GM19324 (cell line): ENCODE data around the gene RNASE8.
"Not testable (repeated sequence)": the region's sequence is repeated elsewhere in the genome, so short reads cannot be mapped to it uniquely, and the experiment has no call there.

ENCODE experiments used
- ATAC-seq: cut with Tn5 transposase; IDR thresholded peaks from one replicate; pipeline ENCODE4 v1.9.1; 2021; ENCODE audit warnings: mild to moderate bottlenecking, moderate library complexity; ENCODE audit not compliant: unreplicated experiment, low FRiP score

RNASE8 gene

DNA sequence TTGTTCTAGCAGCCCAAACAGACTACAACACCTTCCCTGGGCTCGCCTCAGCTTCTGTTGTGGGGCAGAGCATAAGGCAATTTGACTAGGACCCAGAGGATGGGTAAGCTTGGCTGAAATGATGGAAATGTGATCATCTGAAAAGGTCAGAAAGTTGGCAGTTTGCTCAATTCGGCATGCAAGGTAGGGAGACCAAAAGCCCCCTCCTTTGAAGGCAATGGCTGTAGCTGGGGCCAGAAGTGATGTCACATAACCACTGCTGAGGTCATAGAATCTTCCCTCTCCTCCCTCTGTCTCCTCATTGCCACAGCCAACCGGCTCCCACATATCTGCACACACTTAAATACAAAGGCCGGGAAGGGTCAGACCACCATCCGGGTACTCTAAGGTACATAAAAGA, 27.7 kb upstream of the RNASE8 start, which contains the start of gene TPPP2:
TSS of gene TPPP2 (plus strand) at position 301 of the 400 bp plus-strand sequence. CDS start 365 bp downstream, outside the sequence.
- no peak for ATAC-seq

DNA sequence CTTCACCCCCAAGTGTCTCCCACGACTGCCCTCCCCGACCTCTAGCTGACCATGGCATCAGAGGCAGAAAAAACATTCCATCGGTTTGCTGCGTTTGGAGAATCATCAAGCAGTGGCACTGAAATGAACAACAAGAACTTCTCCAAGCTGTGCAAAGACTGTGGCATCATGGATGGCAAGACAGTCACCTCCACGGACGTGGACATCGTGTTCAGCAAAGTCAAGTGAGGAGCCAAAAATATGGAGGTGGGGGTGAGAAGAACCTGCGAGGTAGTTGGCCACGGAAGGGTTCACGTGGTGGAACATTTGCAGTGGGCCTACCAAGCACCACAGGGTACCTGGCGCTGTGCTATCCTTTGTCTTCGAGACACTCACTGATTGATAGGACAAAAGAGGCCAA, 27.1 kb upstream of the RNASE8 start:
- ATAC-seq, result no peak

DNA sequence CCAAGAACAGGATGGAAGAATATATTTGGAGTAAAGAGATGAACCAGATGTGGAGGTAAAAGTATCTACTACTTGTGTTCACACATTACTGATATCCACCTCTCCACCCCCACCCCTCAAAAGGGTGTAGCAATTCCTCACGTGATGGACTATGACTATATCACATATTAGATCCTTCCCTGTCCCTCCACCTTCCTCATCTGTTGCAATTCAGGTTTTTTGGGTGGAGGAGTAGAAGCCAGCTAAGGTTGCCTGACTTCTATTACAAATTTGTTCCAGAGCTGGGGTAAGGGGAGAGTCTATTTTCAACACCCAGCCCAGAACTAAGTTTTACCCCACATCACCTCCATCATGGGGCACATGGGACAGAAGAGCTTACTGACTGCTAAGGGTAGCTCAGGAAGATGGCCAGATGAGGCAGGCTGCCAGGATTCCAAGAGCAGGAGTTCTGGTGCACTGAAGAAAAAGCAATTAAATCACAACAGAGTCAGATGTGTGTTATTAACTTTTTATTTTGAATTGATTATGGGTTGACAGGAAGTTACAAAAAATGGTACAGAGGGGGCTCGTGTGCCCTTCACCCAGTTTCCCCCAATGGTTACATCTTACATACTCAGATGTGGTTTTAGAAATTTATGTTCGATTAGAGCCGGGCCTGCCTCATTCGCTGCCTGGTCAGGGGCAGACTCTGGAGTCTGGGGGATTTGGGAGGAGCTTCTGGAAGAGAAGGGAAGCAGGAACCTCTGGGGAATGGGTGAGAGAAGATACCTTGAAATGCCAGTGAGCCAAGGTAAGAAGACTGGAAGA, 25.1 kb upstream of the RNASE8 start:
- ATAC-seq, result no peak

DNA sequence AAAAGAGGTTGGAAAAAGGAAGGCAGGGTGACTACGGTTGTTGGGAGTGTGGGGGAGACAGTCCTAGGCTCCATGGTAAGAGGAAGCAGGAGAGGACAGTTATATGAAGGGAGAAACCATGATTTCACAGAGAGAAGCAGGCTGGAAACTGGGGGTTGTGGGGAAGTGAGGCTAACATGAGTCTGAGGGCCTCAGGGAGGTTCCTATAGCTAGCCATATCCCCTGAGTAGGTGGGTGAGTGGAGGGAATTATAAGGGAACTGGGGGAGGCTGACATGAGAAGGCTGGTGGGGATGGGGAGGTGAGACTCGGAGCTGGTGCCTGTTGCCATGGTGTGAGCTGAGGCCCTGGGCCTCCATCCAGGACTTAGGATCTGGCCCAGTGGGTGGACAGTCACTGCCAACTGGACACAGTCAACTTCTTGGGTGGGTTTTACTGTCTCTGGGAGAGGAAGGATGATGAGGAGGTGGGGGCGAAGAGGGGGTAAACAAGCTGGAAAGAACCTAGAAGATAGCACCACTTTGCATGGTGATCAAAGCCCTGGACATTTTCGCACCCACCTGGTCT, 24.4 kb upstream of the RNASE8 start:
- no peak for ATAC-seq

DNA sequence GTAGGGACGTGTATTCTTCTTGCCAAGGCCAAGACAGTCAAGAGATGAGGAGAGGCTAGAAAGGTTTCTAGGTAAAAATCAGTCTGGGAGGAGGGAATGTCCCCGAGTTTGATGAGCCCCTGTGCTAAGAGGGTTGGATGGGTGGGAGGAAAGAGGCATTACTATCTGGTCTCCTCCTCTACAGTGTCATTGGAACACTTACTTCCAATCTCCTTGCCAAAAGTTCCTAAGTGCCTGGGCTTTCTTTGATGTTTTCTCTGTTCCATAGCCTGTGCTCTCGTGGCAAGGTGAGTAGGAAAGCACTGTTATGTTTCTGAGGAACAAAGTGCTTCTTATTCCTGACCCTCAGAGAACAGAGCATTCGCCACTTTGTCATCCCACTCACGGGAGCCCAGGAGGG, 22.9 kb upstream of the RNASE8 start, which contains the start of gene RNASE13:
TSS of gene RNASE13 (minus strand) at position 101 of the 400 bp plus-strand sequence. CDS start 519 bp downstream, outside the sequence.
- ATAC-seq, result no peak

DNA sequence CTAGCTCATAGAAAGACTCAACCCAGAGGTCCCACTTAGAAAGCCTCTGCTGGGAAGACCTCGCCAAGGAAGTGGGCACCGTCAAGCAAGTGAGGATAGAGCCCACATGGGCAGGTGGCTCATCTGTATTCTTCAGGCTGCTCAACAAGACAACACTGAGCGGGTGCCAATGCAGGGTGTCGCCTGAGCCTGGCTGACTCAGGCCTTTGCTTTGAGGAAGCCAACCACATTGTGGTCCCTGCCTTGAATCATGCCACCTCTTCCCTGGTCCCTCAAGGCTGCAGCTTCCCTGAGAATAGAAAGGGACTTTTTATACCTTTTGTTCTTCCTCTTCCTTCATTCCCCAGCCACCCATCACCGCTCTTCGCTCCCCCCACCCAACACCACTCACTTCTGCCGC, 20.9 kb upstream of the RNASE8 start:
- no peak for ATAC-seq

DNA sequence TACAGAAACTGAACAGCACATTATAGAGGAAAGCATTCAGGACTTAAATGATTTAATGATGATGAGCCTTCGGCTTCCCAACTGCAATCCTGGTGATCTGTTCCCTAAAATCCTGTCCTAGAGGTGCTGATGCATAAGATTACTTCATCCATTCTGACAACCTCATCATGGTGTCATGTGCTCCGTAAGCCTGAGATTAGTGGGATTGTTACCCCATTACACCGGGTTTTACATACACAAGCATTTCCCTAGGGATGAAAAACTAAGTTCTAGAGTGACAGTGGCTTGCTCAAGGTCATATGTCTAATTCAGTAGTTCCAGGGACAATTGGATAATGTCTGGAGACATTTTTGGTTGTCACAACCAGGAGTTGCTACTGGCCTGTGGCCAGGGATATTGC, 20.5 kb upstream of the RNASE8 start:
- ATAC-seq, result no peak

DNA sequence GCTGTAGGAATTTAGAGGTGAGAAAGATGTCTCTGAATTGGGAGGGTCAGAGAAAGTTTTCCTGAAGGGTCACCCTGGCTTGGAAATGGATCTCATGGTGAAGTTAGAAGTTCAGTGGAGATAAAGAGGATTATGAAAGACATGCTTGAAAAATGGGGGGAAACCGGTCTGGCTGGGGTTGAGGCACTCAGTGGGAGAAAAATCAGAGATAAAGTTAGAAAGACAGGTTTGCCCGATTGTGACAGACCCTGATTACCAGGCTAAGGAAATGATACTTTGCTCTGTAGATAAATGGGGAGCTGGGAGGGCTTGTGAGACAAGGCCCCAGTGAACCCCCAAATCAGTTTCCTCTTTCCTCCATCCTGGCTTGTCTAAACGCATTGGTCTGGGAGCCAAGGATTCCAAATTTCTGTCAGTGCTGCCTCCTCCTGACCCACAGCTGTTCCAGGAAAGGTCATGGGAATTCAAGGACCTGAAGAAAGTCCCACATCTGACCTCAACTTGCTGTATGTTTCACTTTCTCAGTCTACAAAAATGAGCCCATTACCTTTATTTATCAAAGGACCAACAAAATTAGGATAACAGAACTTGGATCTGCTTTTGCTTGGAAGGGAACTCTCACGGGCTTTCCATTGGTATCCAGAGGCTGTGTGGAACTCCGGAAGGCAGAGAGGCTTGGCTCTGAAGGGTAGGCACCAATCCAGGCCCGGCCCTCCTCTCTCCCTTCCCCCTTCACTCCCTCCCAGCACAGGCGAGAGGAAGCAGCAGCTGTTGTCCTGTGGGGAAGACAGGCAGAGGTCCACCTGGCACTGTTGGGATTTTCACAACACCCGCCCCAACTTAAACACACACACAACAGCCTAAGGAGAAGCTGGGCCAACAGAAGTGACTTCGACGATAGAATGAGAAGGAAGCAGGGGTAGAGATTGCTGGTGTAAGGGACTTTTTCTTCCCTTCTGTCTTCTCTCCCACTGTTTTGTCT, 18.9 kb upstream of the RNASE8 start:
- no peak for ATAC-seq

DNA sequence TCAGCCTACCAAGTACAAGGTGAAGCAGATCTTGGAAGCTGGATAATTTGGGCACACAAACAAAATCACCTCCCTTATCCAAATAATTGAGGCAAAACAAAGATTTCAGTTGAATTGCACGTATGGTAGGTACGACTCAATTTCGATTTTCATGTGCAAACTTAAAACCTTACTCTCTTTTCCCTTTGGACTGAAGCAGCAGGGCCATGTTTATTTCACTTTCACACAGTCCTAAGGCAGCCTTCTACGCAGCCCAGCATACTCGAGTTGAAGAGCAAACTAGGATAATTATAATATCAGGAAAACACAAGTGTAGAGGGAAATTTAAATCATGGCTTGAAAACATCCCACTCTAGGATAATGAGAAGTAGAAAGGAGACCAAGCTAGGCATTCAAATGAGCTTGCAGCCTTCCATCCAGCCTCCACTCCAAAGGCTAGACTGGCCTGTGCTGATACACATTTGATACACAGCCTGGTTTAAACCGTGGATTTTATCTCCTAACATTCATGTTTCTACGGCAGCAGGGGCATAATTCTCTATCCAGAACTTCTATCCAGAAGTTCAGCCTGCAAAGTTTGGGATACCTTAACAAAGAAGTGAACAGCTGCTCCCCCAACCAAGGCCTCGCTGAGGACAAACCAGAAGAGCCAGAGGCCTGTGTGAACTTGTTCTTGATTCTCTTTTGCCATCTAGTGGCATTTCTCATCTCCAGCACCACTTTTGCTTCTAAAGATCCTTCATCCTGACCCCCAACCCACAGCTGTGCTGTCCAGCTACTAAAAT, 17.8 kb upstream of the RNASE8 start:
- no peak for ATAC-seq

DNA sequence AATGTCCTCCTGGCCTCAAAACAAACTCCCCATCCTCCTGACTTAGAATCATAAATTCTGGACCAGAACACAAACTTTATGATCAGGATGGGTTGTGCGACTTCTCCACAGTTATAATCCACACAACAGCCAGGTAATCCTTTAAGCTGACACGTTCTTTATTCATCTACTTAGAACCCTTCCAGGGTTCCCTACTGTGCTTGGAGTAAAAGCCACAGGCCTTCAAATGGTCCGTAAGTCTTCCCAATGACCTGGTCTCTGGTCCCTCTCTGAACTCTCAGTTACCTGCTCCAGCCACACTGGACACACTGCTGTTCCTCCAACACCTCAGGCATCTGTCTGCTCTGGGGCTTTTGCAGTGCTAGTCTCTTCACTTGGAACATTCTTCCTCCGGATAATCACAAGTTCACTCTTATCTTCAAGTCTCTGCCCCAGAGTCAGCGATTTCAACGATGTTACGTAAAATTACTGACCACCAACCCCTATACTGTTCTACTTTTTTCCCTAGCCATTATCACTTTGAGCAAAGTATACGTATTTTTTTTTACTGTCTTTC, 17.2 kb upstream of the RNASE8 start:
- no peak for ATAC-seq

DNA sequence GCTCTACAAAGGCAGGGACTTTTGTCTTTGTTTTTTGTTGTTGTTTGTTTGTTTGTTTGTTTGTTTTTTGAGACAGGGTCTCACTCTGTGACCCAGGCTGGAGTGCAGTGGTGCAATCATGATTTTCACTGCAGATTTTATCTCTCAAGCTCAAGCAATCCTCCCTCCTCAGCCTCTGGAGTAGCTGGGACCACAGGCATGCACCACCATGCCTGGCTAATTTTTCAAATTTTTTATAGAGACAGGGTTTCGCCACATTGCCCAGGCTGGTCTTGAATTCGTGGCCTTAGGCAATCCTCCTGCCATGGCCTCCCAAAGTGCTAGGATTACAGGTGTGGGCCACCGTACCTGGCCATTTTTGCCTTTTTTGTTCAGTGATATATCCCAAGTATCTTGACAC, 16.7 kb upstream of the RNASE8 start:
- not testable (repeated sequence) for ATAC-seq

DNA sequence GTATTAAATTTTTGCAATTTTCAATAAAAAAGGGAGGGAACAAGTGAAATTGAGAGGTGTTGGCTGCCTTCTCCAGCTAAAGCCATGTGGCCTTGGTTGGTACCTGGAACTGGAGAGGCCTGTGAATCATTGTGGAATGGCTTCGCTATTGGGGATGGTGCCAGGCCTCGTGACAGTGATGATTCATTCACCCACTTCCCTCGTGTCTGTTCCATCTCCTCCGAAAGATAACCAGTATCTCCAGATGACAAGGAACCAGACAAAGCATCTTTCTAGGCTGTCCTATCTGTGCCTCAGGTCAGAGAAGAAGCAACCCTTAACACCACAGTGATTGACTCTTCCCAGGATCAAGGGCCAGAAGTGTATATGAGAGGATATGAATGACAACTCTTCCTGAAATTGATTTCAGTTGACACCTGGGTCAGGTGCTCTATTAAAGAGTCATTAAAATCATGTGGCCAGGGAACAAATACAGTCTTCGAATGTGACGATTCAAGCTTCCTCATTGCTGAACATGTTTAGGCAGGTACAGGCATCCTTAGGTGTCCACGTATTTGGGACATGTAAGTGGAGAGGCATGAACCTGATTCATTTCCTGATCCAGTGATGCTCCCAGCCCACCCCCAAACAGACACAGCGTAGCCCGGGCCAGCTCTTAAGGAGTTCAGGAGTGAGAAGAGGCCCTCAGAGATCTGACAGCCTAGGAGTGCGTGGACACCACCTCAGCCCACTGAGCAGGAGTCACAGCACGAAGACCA, 15.8 kb upstream of the RNASE8 start, which contains the start of gene RNASE7:
TSS of gene RNASE7 (plus strand) at position 687 of the 758 bp plus-strand sequence. CDS start 631 bp downstream, outside the sequence.
- no peak for ATAC-seq

DNA sequence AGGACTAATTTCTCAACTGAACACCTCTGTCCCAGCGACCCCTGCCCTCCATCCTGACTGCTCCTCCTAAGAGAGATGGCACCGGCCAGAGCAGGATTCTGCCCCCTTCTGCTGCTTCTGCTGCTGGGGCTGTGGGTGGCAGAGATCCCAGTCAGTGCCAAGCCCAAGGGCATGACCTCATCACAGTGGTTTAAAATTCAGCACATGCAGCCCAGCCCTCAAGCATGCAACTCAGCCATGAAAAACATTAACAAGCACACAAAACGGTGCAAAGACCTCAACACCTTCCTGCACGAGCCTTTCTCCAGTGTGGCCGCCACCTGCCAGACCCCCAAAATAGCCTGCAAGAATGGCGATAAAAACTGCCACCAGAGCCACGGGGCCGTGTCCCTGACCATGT, 14.7 kb upstream of the RNASE8 start:
- ATAC-seq, result no peak

DNA sequence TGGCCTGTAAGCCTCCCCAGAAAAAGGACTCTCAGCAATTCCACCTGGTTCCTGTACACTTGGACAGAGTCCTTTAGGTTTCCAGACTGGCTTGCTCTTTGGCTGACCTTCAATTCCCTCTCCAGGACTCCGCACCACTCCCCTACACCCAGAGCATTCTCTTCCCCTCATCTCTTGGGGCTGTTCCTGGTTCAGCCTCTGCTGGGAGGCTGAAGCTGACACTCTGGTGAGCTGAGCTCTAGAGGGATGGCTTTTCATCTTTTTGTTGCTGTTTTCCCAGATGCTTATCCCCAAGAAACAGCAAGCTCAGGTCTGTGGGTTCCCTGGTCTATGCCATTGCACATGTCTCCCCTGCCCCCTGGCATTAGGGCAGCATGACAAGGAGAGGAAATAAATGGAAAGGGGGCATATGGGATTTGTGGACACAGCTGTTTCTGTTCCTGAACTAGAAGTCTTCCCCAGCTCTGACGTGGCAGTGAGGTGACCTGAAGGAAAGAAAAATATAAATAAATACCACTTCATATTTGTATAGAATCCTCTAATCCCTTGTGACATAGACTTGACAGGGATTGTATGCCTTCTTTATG, 14.1 kb upstream of the RNASE8 start:
- no peak for ATAC-seq

DNA sequence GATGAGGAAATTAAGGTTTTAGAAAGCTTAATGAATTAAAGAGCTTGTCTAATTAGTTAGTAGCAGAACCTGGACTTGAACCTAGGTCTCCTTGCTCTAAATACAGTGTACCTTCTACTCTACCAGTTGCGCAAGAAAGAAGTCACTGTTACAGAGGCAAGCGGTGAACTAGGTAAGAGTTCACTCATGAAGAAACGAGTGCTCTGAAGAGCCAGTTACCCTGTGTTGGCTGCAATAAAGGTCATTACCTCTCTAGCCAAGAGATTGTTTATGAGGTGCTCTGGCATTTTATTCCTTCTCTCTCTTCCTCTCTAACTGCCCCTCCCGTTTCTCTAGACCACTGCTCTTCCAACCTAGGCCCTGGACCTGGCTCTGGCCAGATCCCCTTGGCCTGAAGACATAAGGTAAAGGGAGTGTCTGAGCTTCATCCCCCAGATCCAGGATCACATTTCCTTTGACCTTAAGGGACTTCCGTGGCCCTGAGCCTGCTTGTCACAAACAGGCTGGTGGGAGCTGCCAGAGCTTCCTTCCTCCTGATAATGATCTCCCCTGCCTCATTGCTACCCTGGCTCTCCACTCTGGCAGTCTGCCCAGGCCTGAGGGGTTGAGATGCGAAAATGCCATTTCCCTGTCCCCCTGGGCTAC, 13.5 kb upstream of the RNASE8 start:
- no peak for ATAC-seq

DNA sequence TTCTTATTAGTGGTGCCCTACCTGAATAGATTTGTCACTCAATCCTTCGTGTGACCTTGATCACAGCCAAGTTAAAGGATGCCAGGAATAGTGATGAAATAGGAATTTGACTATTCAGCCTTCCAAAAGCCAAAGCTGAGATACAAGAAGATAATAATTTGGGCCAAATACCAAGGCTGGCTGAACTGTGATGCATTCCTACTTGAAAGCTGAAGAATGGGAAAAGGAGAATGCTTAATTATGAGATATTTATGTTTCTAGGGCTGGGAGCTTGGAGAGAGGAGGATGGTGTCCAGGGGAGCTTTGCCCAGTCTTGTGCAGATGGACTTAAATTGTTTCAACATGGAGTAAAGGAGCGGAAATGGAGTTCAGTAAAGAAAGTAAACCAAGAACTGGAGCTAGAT, 10.2 kb upstream of the RNASE8 start:
- no peak for ATAC-seq

DNA sequence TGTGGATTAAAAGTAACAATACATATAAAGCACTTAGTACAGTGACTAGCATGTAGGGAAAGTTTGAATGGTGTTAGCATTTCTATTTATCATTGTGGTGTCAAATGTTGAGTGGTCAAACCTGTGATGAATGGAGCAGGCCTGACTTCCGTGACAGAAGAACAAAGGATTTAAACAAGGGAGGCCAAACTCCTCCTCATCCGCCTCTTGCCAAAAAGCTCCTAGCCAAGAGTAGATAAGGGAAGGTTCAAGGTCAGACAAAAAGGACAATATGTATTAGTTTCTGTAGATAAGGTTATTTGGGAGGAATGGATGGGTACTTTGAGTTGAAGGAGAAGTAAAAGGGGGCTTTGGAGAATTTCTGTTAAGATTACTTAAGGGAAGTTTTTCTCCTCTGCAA, 9.0 kb upstream of the RNASE8 start:
- ATAC-seq, result no peak

DNA sequence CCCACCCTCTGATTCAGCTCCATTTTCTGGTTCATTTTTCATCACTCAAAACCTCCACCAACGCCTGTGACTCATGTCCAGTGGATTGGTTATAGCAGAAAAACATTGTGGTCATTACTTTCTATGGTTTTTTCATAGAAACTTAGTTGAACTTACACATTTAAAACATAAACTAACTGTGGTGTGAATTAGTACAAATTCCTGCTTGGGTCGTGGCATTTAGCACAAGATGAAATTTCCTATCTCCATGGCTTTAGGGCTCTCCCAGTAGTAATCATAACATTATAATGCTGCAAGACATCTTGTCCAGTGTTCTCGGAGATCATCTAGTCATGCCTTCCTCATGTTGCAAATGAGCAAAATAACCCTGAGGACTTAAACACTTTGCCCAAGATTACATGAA, 8.3 kb upstream of the RNASE8 start:
- no peak for ATAC-seq
